ENCODE results near the gene SLC24A3.

DNA sequence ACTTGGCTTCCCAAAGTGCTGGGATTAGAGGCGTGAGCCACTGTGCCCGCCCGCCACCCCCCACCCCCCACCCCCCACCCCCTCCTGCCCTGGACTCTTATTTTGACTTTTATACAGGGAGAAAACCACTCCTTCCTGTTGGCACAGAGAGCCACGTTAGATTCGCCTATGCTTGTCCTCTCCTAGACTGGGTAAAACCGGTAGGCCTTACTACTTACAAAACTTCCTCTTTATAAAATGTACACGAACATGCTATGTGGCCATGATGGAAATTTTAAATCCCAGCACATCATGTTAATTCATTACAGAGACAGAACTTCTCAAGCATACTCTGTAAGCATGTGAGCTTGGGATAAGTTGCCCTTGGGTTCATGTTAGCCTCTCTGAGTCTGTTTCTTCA, 124.2 kb downstream of the SLC24A3 start:
- TF ChIP-seq, protein P1, sequence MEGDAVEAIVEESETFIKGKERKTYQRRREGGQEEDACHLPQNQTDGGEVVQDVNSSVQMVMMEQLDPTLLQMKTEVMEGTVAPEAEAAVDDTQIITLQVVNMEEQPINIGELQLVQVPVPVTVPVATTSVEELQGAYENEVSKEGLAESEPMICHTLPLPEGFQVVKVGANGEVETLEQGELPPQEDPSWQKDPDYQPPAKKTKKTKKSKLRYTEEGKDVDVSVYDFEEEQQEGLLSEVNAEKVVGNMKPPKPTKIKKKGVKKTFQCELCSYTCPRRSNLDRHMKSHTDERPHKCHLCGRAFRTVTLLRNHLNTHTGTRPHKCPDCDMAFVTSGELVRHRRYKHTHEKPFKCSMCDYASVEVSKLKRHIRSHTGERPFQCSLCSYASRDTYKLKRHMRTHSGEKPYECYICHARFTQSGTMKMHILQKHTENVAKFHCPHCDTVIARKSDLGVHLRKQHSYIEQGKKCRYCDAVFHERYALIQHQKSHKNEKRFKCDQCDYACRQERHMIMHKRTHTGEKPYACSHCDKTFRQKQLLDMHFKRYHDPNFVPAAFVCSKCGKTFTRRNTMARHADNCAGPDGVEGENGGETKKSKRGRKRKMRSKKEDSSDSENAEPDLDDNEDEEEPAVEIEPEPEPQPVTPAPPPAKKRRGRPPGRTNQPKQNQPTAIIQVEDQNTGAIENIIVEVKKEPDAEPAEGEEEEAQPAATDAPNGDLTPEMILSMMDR (optimal IDR thresholded peaks at IDR 0.05 in 1 of 3, IDR thresholded peaks at IDR 0.05 in 1 of 3, conservative IDR thresholded peaks at IDR 0.05 in 1 of 3; ENCODE audit: extremely low read depth in 1 of 3, insufficient read depth in 2 of 3, low read length in 3 of 3) = no peak
- TF ChIP-seq EZH2 (IDR thresholded peaks at IDR 0.05; ENCODE audit: low read length) = no peak
